Immature natural killer cell (primary cell): ENCODE results near the gene ALKBH7. TPM values are rescaled to one million over a fixed set of nuclear protein-coding genes. Genes with fewer than 3 reads are reported as not detected.

Source experiments
- DNase-seq, 3 donors: peaks; one replicate each; pipeline ENCODE4 v3.0.0; 2022; ENCODE audit warnings: mixed read lengths in 1 of 3
- H3K27ac Mint-ChIP-seq, 6 donors: one replicate each; pipeline ENCODE4 v1.8.0; 2020; ENCODE audit warnings: mixed read lengths in 6 of 6, mild to moderate bottlenecking in 5 of 6, inconsistent platforms in 4 of 6, moderate library complexity in 3 of 6
- H3K27me3 Mint-ChIP-seq, 3 donors: one replicate each; pipeline ENCODE4 v1.8.0; 2020 to 2021; ENCODE audit warnings: low read depth in 3 of 3, mild to moderate bottlenecking in 3 of 3, mixed read lengths in 3 of 3, moderate library complexity in 3 of 3, inconsistent platforms in 1 of 3
- H3K36me3 Mint-ChIP-seq, 3 donors: one replicate each; pipeline ENCODE4 v1.8.0; 2020; ENCODE audit warnings: mixed read lengths in 3 of 3, inconsistent platforms in 2 of 3, mild to moderate bottlenecking in 2 of 3
- H3K4me1 Mint-ChIP-seq, 2 donors: one replicate each; pipeline ENCODE4 v1.8.0; 2020; ENCODE audit warnings: inconsistent platforms in 2 of 2, mild to moderate bottlenecking in 2 of 2, mixed read lengths in 2 of 2, moderate library complexity in 1 of 2
- H3K4me3 Mint-ChIP-seq, 5 donors: one replicate each; pipeline ENCODE4 v1.8.0; 2020; ENCODE audit warnings: mild to moderate bottlenecking in 5 of 5, mixed read lengths in 5 of 5, inconsistent platforms in 3 of 5, moderate library complexity in 3 of 5
- H3K9me3 Mint-ChIP-seq, 6 donors: one replicate each; pipeline ENCODE4 v1.8.0; 2020; ENCODE audit warnings: mild to moderate bottlenecking in 6 of 6, mixed read lengths in 6 of 6, inconsistent platforms in 4 of 6, moderate library complexity in 3 of 6
- polyA plus RNA-seq, 3 donors: library from polyadenylated mRNA; unstranded; fragments of 300-500 nt; fragmentation: Illumina TruSeq; gene quantifications; one replicate each; pipeline ENCODE4 v1.2.3, GENCODE V29; 2021

The ALKBH7 gene
- polyA plus RNA-seq, 3 donors from 2014 or later, result 47.6 to 96.4 (median 51.4) TPM

GRCh38 chr19:6416658-6417405 lies 44.2 kb downstream of the ALKBH7 start:
- no peak overlapping the region for H3K27ac Mint-ChIP-seq
- H3K36me3 Mint-ChIP-seq, result peaks cover 4 to 17% (median 16%) of the 10 kb centered on the region in 3 donors
- no peaks in the 10 kb centered on the region for H3K9me3 Mint-ChIP-seq
- peaks cover 0 to 2% (median 0%) of the 10 kb centered on the region in 3 donors for H3K27me3 Mint-ChIP-seq
- no peak for DNase-seq
- H3K4me1 Mint-ChIP-seq, result peaks cover 8 to 14% of the 10 kb centered on the region in 2 donors
- H3K4me3 Mint-ChIP-seq, result no peak overlapping the region

GRCh38 chr19:6417713-6418561 lies 45.3 kb downstream of the ALKBH7 start:
- Mint-ChIP-seq H3K27ac (no peak overlapping the region), H3K9me3 (no peaks in the 10 kb centered on the region), H3K4me3 (no peak overlapping the region), H3K4me1 (peaks cover 19 to 25% of the 10 kb centered on the region in 2 donors), H3K27me3 (peaks cover 0 to 2% (median 2%) of the 10 kb centered on the region in 3 donors), H3K36me3 (peaks cover 4 to 17% (median 16%) of the 10 kb centered on the region in 3 donors)
- no peak for DNase-seq

- Mint-ChIP-seq H3K4me1 (peaks cover 25 to 31% of the 10 kb centered on the region in 2 donors), H3K36me3 (peaks cover 4 to 17% (median 15%) of the 10 kb centered on the region in 3 donors), H3K4me3 (no peak overlapping the region), H3K9me3 (no peaks in the 10 kb centered on the region), H3K27me3 (peaks cover 0 to 2% (median 2%) of the 10 kb centered on the region in 3 donors), H3K27ac (no peak overlapping the region)
- DNase-seq, result no peak
These were observed 46.0 kb downstream of the ALKBH7 start for GRCh38 chr19:6418562-6418932.

GRCh38 chr19:6421075-6422014 lies 48.8 kb downstream of the ALKBH7 start:
- Mint-ChIP-seq H3K27me3 (peaks cover 5 to 7% (median 6%) of the 10 kb centered on the region in 3 donors), H3K4me1 (peaks cover 42 to 47% of the 10 kb centered on the region in 2 donors), H3K36me3 (peaks cover 4 to 11% (median 9%) of the 10 kb centered on the region in 3 donors), H3K9me3 (no peaks in the 10 kb centered on the region), H3K4me3 (peak overlapping the region in 1 of 5 donors; percentile 9), H3K27ac (peak overlapping the region in 3 of 6 donors; percentile 12 to 50 (median 19))
- DNase-seq, result no peak

- DNase-seq, result no peak
- Mint-ChIP-seq H3K4me3 (peak overlapping the region; percentile 84 to 88 (median 86)), H3K36me3 (peaks cover 4 to 11% (median 9%) of the 10 kb centered on the region in 3 donors), H3K27ac (peak overlapping the region; percentile 69 to 91 (median 86)), H3K27me3 (peaks cover 5 to 8% (median 6%) of the 10 kb centered on the region in 3 donors), H3K9me3 (no peaks in the 10 kb centered on the region), H3K4me1 (peaks cover 42 to 47% of the 10 kb centered on the region in 2 donors)
These were observed 51.1 kb downstream of the ALKBH7 start for GRCh38 chr19:6423499-6424194.

- Mint-ChIP-seq H3K4me1 (peaks cover 42 to 47% of the 10 kb centered on the region in 2 donors), H3K4me3 (peak within 1 kb of the TSS; percentile 84 to 88 (median 86)), H3K27me3 (peaks cover 5 to 8% (median 6%) of the 10 kb centered on the region in 3 donors), H3K9me3 (no peaks in the 10 kb centered on the region), H3K36me3 (peaks cover 4 to 11% (median 9%) of the 10 kb centered on the region in 3 donors), H3K27ac (peak within 1 kb of the TSS; percentile 84 to 98 (median 93))
- DNase-seq, result peak in 2 of 3 donors; percentile 15 to 27
These were observed 51.8 kb downstream of the ALKBH7 start, which contains the start of gene KHSRP for GRCh38 chr19:6424195-6424938. TSS of gene KHSRP (minus strand) at chr19:6424811. CDS start at chr19:6424701, 110 bp downstream.

Other genes starting within 250 kb of the ALKBH7 start
- gene ACSBG2, start 237.1 kb upstream of the ALKBH7 start, polyA plus RNA-seq, result under 1 TPM in 1 of 3 donors, not detected in 2; 0.38 TPM
- 1 to 10 TPM in 1 of 3 donors, under 1 TPM in 2; 0.11 to 1.9 (median 0.54) TPM for gene MLLT1, start 92.8 kb upstream of the ALKBH7 start, polyA plus RNA-seq
- gene ACER1, start 39.2 kb upstream of the ALKBH7 start, polyA plus RNA-seq, result under 1 TPM in 2 of 3 donors, not detected in 1; 0.54 to 0.63 TPM
- gene CLPP, start 11.3 kb upstream of the ALKBH7 start, polyA plus RNA-seq, result 100 to 1,000 TPM; 102 to 184 (median 119) TPM
- gene PSPN, start 3.1 kb downstream of the ALKBH7 start, polyA plus RNA-seq, result under 1 TPM; 0.28 to 0.73 (median 0.65) TPM
- 10 to 100 TPM; 11.0 to 29.8 (median 11.5) TPM for gene GTF2F1, start 20.4 kb downstream of the ALKBH7 start, polyA plus RNA-seq
- gene KHSRP, start 52.0 kb downstream of the ALKBH7 start, polyA plus RNA-seq, result 10 to 100 TPM in 1 of 3 donors, 1 to 10 TPM in 2; 3.9 to 15.6 (median 9.8) TPM
- gene SLC25A41, start 61.0 kb downstream of the ALKBH7 start, polyA plus RNA-seq, result not detected
- 10 to 100 TPM in 1 of 3 donors, 1 to 10 TPM in 1, under 1 TPM in 1; 0.61 to 14.7 (median 4.1) TPM for gene SLC25A23, start 87.0 kb downstream of the ALKBH7 start, polyA plus RNA-seq
- under 1 TPM in 1 of 3 donors, not detected in 2; 0.39 TPM for gene CRB3, start 91.5 kb downstream of the ALKBH7 start, polyA plus RNA-seq
- 100 to 1,000 TPM in 1 of 3 donors, 10 to 100 TPM in 2; 29.0 to 120 (median 32.9) TPM for gene DENND1C, start 109.0 kb downstream of the ALKBH7 start, polyA plus RNA-seq
- gene TUBB4A, start 129.5 kb downstream of the ALKBH7 start, polyA plus RNA-seq, result 1 to 10 TPM in 2 of 3 donors, under 1 TPM in 1; 0.86 to 3.0 (median 1.3) TPM
- 10 to 100 TPM in 1 of 3 donors, 1 to 10 TPM in 2; 1.3 to 16.0 (median 5.9) TPM for gene TNFSF9, start 158.2 kb downstream of the ALKBH7 start, polyA plus RNA-seq
- gene CD70, start 218.4 kb downstream of the ALKBH7 start, polyA plus RNA-seq, result under 1 TPM in 2 of 3 donors, not detected in 1; 0.39 to 0.76 TPM